H1 (cell line): ENCODE results near the gene DUSP18. TPM values are rescaled to one million over a fixed set of nuclear protein-coding genes. Genes with fewer than 3 reads are reported as not detected.

ENCODE experiments used
- CTCF ChIA-PET: fragments of 300-600 bp; sonication (Branson Sonifier 250); formaldehyde crosslinking; loops from one replicate; lab custom pipeline; 2021; ENCODE audit not compliant: partially characterized antibody; lab: Charles Lee
- POLR2A ChIA-PET: fragments of 300-600 bp; sonication (Branson Sonifier 250); formaldehyde crosslinking; loops from one replicate; lab custom pipeline; 2021; ENCODE audit warnings: inconsistent platforms; ENCODE audit not compliant: partially characterized antibody; lab: Charles Lee
- DNase-seq, 2 experiments: peaks; one replicate each; pipeline versions ENCODE4 v3.0.0 to v3.0.0-alpha.2; 2010 to 2022; ENCODE audit warnings: low spot score in 2 of 2, low read depth in 1 of 2, mixed read lengths in 1 of 2
- FAIRE-seq: peaks from 2 replicates; lab custom pipeline; 2011; peaks lifted over from hg19 to GRCh38; lab: Jason Lieb, UNC
- H2AFZ ChIP-seq: 2 replicates; pipeline ENCODE4 v1.8.1; 2012; ENCODE audit warnings: low read length, inconsistent platforms
- H2AK5ac ChIP-seq: 2 replicates; pipeline ENCODE4 v1.6.1; 2013; ENCODE audit warnings: low read depth, low read length
- H2BK120ac ChIP-seq: replicated peaks from 2 replicates; pipeline ENCODE3; 2013; ENCODE audit warnings: low read depth, low read length, inconsistent platforms
- H2BK12ac ChIP-seq: 2 replicates; pipeline ENCODE4 v1.6.1; 2013; ENCODE audit warnings: low read depth, low read length
- H2BK15ac ChIP-seq: 2 replicates; pipeline ENCODE4 v1.6.1; 2013; ENCODE audit warnings: low read length
- H2BK20ac ChIP-seq: 2 replicates; pipeline ENCODE4 v1.6.1; 2013; ENCODE audit warnings: low read length
- H2BK5ac ChIP-seq: 2 replicates; pipeline ENCODE4 v1.6.1; 2013; ENCODE audit warnings: low read depth, low read length
- H3K14ac ChIP-seq: 2 replicates; pipeline ENCODE4 v1.6.1; 2013; ENCODE audit warnings: inconsistent platforms; ENCODE audit not compliant: insufficient read length
- H3K18ac ChIP-seq: 2 replicates; pipeline ENCODE4 v1.6.1; 2013; ENCODE audit warnings: low read length; ENCODE audit errors: extremely low read depth
- H3K23ac ChIP-seq: 2 replicates; pipeline ENCODE4 v1.6.1; 2013; ENCODE audit warnings: inconsistent platforms; ENCODE audit not compliant: insufficient read length
- H3K23me2 ChIP-seq: 2 replicates; pipeline ENCODE4 v1.6.1; 2013; ENCODE audit warnings: low read depth, low read length
- H3K27ac ChIP-seq: 2 replicates; pipeline ENCODE4 v1.6.1; 2011; ENCODE audit warnings: low read depth, low read length, inconsistent platforms
- H3K27me3 ChIP-seq, 4 experiments: replicated peaks in 1 of 4; 1 replicate in 1 of 4; 2 replicates in 3 of 4; pipeline versions ENCODE4 v1.6.1 to v1.8.1; 2011 to 2013; ENCODE audit warnings: low read length in 3 of 4, mild to moderate bottlenecking in 3 of 4, inconsistent platforms in 2 of 4, mixed read lengths in 2 of 4, moderate library complexity in 1 of 4; ENCODE audit not compliant: control insufficient read depth in 3 of 4, insufficient read depth in 3 of 4; ENCODE audit errors: extremely low read depth in 1 of 4
- H3K36me3 ChIP-seq, 4 experiments: 2 replicates each; pipeline versions ENCODE4 v1.6.1 to v1.8.1; 2011 to 2013; ENCODE audit warnings: mild to moderate bottlenecking in 4 of 4, low read length in 3 of 4, moderate library complexity in 2 of 4, control low read depth in 1 of 4, inconsistent platforms in 1 of 4; ENCODE audit not compliant: insufficient read depth in 4 of 4, control insufficient read depth in 2 of 4
- H3K4ac ChIP-seq: replicated peaks from 2 replicates; pipeline ENCODE3; 2013; ENCODE audit warnings: low read length, low read depth, mixed read lengths, inconsistent platforms; ENCODE audit not compliant: insufficient read length
- H3K4me1 ChIP-seq, 4 experiments: replicated peaks in 1 of 4; 1 replicate in 1 of 4; 2 replicates in 3 of 4; pipeline versions ENCODE4 v1.6.1 to v1.8.1; 2011 to 2013; ENCODE audit warnings: low read length in 3 of 4, inconsistent platforms in 2 of 4, mixed read lengths in 1 of 4; ENCODE audit not compliant: insufficient read depth in 4 of 4, control insufficient read depth in 3 of 4
- H3K4me2 ChIP-seq, 2 experiments: 2 replicates each; pipeline versions ENCODE4 v1.6.1 to v1.8.1; 2011 to 2013; ENCODE audit warnings: low read depth in 2 of 2, low read length in 2 of 2, control low read depth in 1 of 2, inconsistent platforms in 1 of 2, mild to moderate bottlenecking in 1 of 2; ENCODE audit not compliant: insufficient read depth in 1 of 2
- H3K4me3 ChIP-seq, 4 experiments: fragments of 200-600, 300-600 bp in 1 of 4; sonication (generic), shearing (Covaris generic), sonication (Bioruptor Twin) in 1 of 4; 2 replicates each; pipeline versions ENCODE4 v1.5.1 to v1.8.1; 2011 to 2016; ENCODE audit warnings: low read length in 4 of 4, low read depth in 3 of 4, control low read depth in 2 of 4, inconsistent platforms in 2 of 4, mild to moderate bottlenecking in 2 of 4, mixed read lengths in 1 of 4, moderate library complexity in 1 of 4; ENCODE audit not compliant: insufficient read depth in 2 of 4; ENCODE audit errors: extremely low read depth in 1 of 4
- H3K56ac ChIP-seq: replicated peaks from 2 replicates; pipeline ENCODE3; 2013; ENCODE audit warnings: low read depth, mild to moderate bottlenecking, mixed read lengths, low read length, inconsistent platforms; ENCODE audit not compliant: insufficient read length
- H3K79me1 ChIP-seq: 2 replicates; pipeline ENCODE4 v1.6.1; 2013; ENCODE audit warnings: low read depth, low read length, control low read depth
- H3K79me2 ChIP-seq, 2 experiments: 2 replicates each; pipeline versions ENCODE4 v1.6.1 to v1.8.1; 2012 to 2013; ENCODE audit warnings: low read length in 2 of 2, mild to moderate bottlenecking in 2 of 2, inconsistent platforms in 1 of 2; ENCODE audit not compliant: insufficient read depth in 2 of 2, control insufficient read depth in 1 of 2
- H3K9ac ChIP-seq, 4 experiments: replicated peaks in 1 of 4; 1 replicate in 1 of 4; 2 replicates in 3 of 4; pipeline versions ENCODE4 v1.6.1 to v1.8.1; 2011 to 2013; ENCODE audit warnings: low read depth in 3 of 4, low read length in 3 of 4, control low read depth in 2 of 4, mild to moderate bottlenecking in 2 of 4, moderate library complexity in 2 of 4, inconsistent platforms in 1 of 4; ENCODE audit errors: extremely low read depth in 1 of 4
- H3K9me3 ChIP-seq, 2 experiments: 2 replicates each; pipeline versions ENCODE4 v1.6.1 to v1.8.1; 2012 to 2013; ENCODE audit warnings: mild to moderate bottlenecking in 2 of 2, moderate library complexity in 2 of 2, control low read depth in 1 of 2, inconsistent platforms in 1 of 2, low read depth in 1 of 2, low read length in 1 of 2, mixed read lengths in 1 of 2; ENCODE audit not compliant: insufficient read depth in 2 of 2
- H4K20me1 ChIP-seq, 2 experiments: replicated peaks in 1 of 2; 2 replicates each; pipeline versions ENCODE3 to v1.8.1; 2011 to 2013; ENCODE audit warnings: inconsistent platforms in 2 of 2, low read length in 2 of 2, mild to moderate bottlenecking in 1 of 2; ENCODE audit not compliant: insufficient read depth in 2 of 2, control insufficient read depth in 1 of 2
- H4K5ac ChIP-seq: 2 replicates; pipeline ENCODE4 v1.6.1; 2013; ENCODE audit warnings: low read length, low read depth, mixed read lengths, inconsistent platforms; ENCODE audit not compliant: insufficient read length
- H4K8ac ChIP-seq: 2 replicates; pipeline ENCODE4 v1.8.0; 2013; ENCODE audit warnings: mild to moderate bottlenecking, moderate library complexity, low read length, inconsistent platforms; ENCODE audit not compliant: insufficient read depth; ENCODE audit errors: extremely low read depth
- H4K91ac ChIP-seq: replicated peaks from 2 replicates; pipeline ENCODE3; 2013; ENCODE audit warnings: low read length, mixed read lengths, inconsistent platforms; ENCODE audit not compliant: insufficient read length
- BCL11A ChIP-seq, 2 experiments: IDR thresholded peaks; one replicate each; pipeline ENCODE4 v1.6.1; 2011; ENCODE audit warnings: low read depth in 2 of 2, low read length in 2 of 2, mild to moderate bottlenecking in 2 of 2
- CHD1 ChIP-seq: IDR thresholded peaks from 2 replicates; pipeline ENCODE4 v1.6.1; 2012; ENCODE audit warnings: low read depth, low read length, improper control_type of control experiment
- GABPA ChIP-seq: IDR thresholded peaks from 2 replicates; pipeline ENCODE4 v1.6.1; 2011; ENCODE audit warnings: mild to moderate bottlenecking, low read length, moderate library complexity, borderline replicate concordance; ENCODE audit not compliant: insufficient read depth
- KDM4A ChIP-seq: IDR thresholded peaks from one replicate; pipeline ENCODE4 v1.7.1; 2012; ENCODE audit warnings: low read depth, mild to moderate bottlenecking, moderate library complexity, low read length, inconsistent platforms; ENCODE audit not compliant: severe bottlenecking
- WGBS, 2 experiments: shearing (Covaris generic) in 1 of 2; methylation state at CpG; one replicate each; pipeline versions ENCODE4 v1.1.6 to v1.1.7; 2013 to 2015; ENCODE audit warnings: low lambda C conversion rate in 2 of 2, mixed read lengths in 2 of 2, inconsistent platforms in 1 of 2, low coverage in 1 of 2, missing lambda C conversion rate in 1 of 2; ENCODE audit not compliant: insufficient replicate concordance in 2 of 2, insufficient coverage in 1 of 2, insufficient read length in 1 of 2; ENCODE audit errors: extremely low coverage in 1 of 2, missing lambda C conversion rate in 1 of 2; 5-methylcytosine and 5-hydroxymethylcytosine counted together
- polyA plus RNA-seq, 7 experiments: library from polyadenylated mRNA; depleted of rRNA in 3 of 7; stranded (reverse) in 5 of 7; unstranded in 2 of 7; fragments of >200 nt in 5 of 7; fragments of 200-250 nt in 2 of 7; gene quantifications; 1 replicate in 5 of 7; 2 replicates in 1 of 7; 4 replicates in 1 of 7; pipeline versions ENCODE4 v1.2.1 to v1.2.3, GENCODE V29; 2011 to 2013; ENCODE audit warnings: missing spikeins in 2 of 7, mixed read lengths in 2 of 7
- total RNA-seq: library from RNA; stranded (reverse); fragmentation: NEBNext Ultra II Directional; extraction: Animal tissue kit (Norgen Biotek cat#: 25700); gene quantifications from 2 replicates; pipeline ENCODE4 v1.2.1, GENCODE V29; 2021

DUSP18 gene
- total and polyA plus RNA-seq, 2 of the 8 experiments (the other 6 are each of a cell fraction or from before 2014, with no cell fraction given) = 2.6 to 7.3 TPM

GRCh38 chr22:30668386-30668710 is 673 bp upstream of the DUSP18 start:
- H4K5ac ChIP-seq = no peak overlapping the region
- no peak overlapping the region for H4K8ac ChIP-seq
- peaks cover 0 to 2% (median under 1%) of the 10 kb centered on the region in 4 experiments; a peak in 4 of 7 replicates for H3K4me1 ChIP-seq
- H3K27me3 ChIP-seq = peaks cover 0 to 13% (median 8%) of the 10 kb centered on the region in 4 experiments; a peak in 5 of 7 replicates
- DNase-seq (no peak), FAIRE-seq (no peak)
- 0 out of 2 replicates have a peak overlapping the region, but pooled peaks have one; percentile 12 for H2BK12ac ChIP-seq
- no peak overlapping the region for H4K91ac ChIP-seq
- H3K18ac ChIP-seq = no peak overlapping the region
- H3K4me2 ChIP-seq = peak overlapping the region; percentile 90 to 94
- no peaks in the 10 kb centered on the region for H3K79me1 ChIP-seq
- H3K9me3 ChIP-seq = no peaks in the 10 kb centered on the region
- POLR2A ChIA-PET = interaction anchor here (1.1 to 1.8 kb wide), 5 partner anchors 10 to 75 kb away, joined by 3 to 8 read pairs (median 4); partner anchors contain the start of genes OSBP2 and TCN2
- no peak overlapping the region for H3K56ac ChIP-seq
- H3K23me2 ChIP-seq = peaks cover 16% of the 10 kb centered on the region; the same call in 1 of the 2 replicates
- H3K14ac ChIP-seq = no peak overlapping the region
- H3K4ac ChIP-seq = no peak overlapping the region
- H2BK5ac ChIP-seq = peak overlapping the region; percentile 60; the same call in 1 of the 2 replicates
- no peak overlapping the region for H2AK5ac ChIP-seq
- H3K4me3 ChIP-seq = peak overlapping the region; percentile 62 to 87 (median 76)
- no peak overlapping the region for H3K23ac ChIP-seq
- no peak overlapping the region for H2BK20ac ChIP-seq
- no peak overlapping the region for H3K27ac ChIP-seq
- no peaks in the 10 kb centered on the region for H3K79me2 ChIP-seq
- no peaks in the 10 kb centered on the region for H4K20me1 ChIP-seq
- no peak overlapping the region for H2BK120ac ChIP-seq
- peak overlapping the region in 3 of 4 experiments; percentile 16 to 74 (median 67); a peak in 5 of 7 replicates for H3K9ac ChIP-seq
- H3K36me3 ChIP-seq = no peaks in the 10 kb centered on the region
- H2AFZ ChIP-seq = peak overlapping the region; percentile 97
- CTCF ChIA-PET = interaction anchor here (0.6 to 4.7 kb wide), 9 partner anchors 10 to 705 kb away, joined by 3 to 26 read pairs (median 5); partner anchors contain the start of gene SLC35E4
- WGBS, 2 experiments = 26% methylated on average over 10 of the region's 10 CpGs; no CpG with 5 or more reads in 1 of the 2 experiments
- H2BK15ac ChIP-seq = no peak overlapping the region
- TF ChIP-seq CHD1 (no peak), GABPA (no peak), KDM4A (peak; percentile 4), BCL11A (IDR thresholded peaks at IDR 0.05; ENCODE audit: low read depth in 2 of 2, low read length in 2 of 2) (no peak)
